Measurements from ENCODE around the gene PLCE1. TPM values are rescaled to one million over a fixed set of nuclear protein-coding genes. Genes with fewer than 3 reads are reported as not detected.

The PLCE1 gene
- total RNA-seq, 1 donor from 2014 or later = 0.47 TPM

- Mint-ChIP-seq H3K9me3 (no peaks in the 10 kb centered on the region), H3K27me3 (ENCODE audit: insufficient read depth, low read depth) (peaks cover 17% of the 10 kb centered on the region), H3K4me1 (peaks cover 35% of the 10 kb centered on the region), H3K27ac (no peak overlapping the region), H3K4me3 (no peak overlapping the region), H3K36me3 (no peaks in the 10 kb centered on the region)
- H3F3A ChIP-seq (ENCODE audit: low read depth) = peaks cover 19% of the 10 kb centered on the region
- H3K79me2 ChIP-seq (ENCODE audit: low read depth) = no peaks in the 10 kb centered on the region
- H3K27me3 ChIP-seq = peaks cover 69% of the 10 kb centered on the region
- DNase-seq (ENCODE audit: low spot score) = no peak
- TF ChIP-seq, protein P1, sequence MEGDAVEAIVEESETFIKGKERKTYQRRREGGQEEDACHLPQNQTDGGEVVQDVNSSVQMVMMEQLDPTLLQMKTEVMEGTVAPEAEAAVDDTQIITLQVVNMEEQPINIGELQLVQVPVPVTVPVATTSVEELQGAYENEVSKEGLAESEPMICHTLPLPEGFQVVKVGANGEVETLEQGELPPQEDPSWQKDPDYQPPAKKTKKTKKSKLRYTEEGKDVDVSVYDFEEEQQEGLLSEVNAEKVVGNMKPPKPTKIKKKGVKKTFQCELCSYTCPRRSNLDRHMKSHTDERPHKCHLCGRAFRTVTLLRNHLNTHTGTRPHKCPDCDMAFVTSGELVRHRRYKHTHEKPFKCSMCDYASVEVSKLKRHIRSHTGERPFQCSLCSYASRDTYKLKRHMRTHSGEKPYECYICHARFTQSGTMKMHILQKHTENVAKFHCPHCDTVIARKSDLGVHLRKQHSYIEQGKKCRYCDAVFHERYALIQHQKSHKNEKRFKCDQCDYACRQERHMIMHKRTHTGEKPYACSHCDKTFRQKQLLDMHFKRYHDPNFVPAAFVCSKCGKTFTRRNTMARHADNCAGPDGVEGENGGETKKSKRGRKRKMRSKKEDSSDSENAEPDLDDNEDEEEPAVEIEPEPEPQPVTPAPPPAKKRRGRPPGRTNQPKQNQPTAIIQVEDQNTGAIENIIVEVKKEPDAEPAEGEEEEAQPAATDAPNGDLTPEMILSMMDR (IDR thresholded peaks at IDR 0.05) = no peak
- TF ChIP-seq EZH2phosphoT487 (IDR thresholded peaks at IDR 0.05) (no peak), EZH2 (IDR thresholded peaks at IDR 0.05) (no peak)
- no peak overlapping the region for H3K4me3 ChIP-seq
- H3K36me3 ChIP-seq = no peaks in the 10 kb centered on the region
- no peak overlapping the region for H2AFZ ChIP-seq (replicated peaks)
- H3K27ac ChIP-seq = no peak overlapping the region
- peaks cover 27% of the 10 kb centered on the region for H3K4me1 ChIP-seq
- H4K20me1 ChIP-seq (ENCODE audit: low read depth) = no peaks in the 10 kb centered on the region
- H3K9me3 ChIP-seq (ENCODE audit: low read depth) = no peaks in the 10 kb centered on the region
- H3K9ac ChIP-seq = no peak overlapping the region
- H3K4me2 ChIP-seq = no peak overlapping the region
Measured at GRCh38 chr10:93997546-93997945, 3.8 kb downstream of the PLCE1 start.

DNA sequence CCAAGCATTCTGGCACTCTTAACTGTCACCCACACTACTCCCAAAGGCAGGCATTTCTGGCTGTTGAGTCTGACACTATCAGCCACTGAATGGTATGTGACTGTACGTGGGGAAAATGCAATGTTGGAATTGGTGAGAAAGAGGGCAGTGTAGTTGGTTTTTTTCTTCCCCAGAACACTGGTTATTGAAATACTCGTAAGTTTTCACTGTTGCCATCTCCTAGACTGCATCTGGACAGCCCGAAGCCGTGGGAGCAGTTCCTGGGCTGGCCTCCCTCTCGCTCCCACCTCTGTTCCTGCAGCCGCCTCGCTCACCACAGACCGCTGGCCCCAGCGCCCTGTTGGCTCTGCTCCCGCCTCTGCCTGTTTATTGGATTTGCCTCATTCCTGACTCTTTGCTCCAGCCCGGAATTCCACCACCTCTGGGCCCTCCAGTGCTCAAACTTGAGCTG lies 5.7 kb downstream of the PLCE1 start:
- Histone ChIP-seq H3K4me3 (no peak overlapping the region), H3K4me2 (no peak overlapping the region), H3K79me2 (ENCODE audit: low read depth) (no peaks in the 10 kb centered on the region), H3K4me1 (peaks cover 26% of the 10 kb centered on the region), H3K27ac (no peak overlapping the region), H4K20me1 (ENCODE audit: low read depth) (no peaks in the 10 kb centered on the region), H3F3A (ENCODE audit: low read depth) (peaks cover 5% of the 10 kb centered on the region), H3K9ac (no peak overlapping the region), H3K27me3 (peaks cover 56% of the 10 kb centered on the region), H2AFZ (replicated peaks) (no peak overlapping the region), H3K9me3 (ENCODE audit: low read depth) (no peaks in the 10 kb centered on the region), H3K36me3 (no peaks in the 10 kb centered on the region)
- H3K9me3 Mint-ChIP-seq = no peaks in the 10 kb centered on the region
- peaks cover 26% of the 10 kb centered on the region for H3K4me1 Mint-ChIP-seq
- peaks cover 7% of the 10 kb centered on the region for H3K27me3 Mint-ChIP-seq (ENCODE audit: insufficient read depth, low read depth)
- H3K4me3 Mint-ChIP-seq = no peak overlapping the region
- peak; percentile 14 for DNase-seq (ENCODE audit: low spot score)
- H3K27ac Mint-ChIP-seq = no peak overlapping the region
- no peak for TF ChIP-seq EZH2 (IDR thresholded peaks at IDR 0.05)
- TF ChIP-seq, protein P1 (IDR thresholded peaks at IDR 0.05) = no peak
- no peaks in the 10 kb centered on the region for H3K36me3 Mint-ChIP-seq

DNA sequence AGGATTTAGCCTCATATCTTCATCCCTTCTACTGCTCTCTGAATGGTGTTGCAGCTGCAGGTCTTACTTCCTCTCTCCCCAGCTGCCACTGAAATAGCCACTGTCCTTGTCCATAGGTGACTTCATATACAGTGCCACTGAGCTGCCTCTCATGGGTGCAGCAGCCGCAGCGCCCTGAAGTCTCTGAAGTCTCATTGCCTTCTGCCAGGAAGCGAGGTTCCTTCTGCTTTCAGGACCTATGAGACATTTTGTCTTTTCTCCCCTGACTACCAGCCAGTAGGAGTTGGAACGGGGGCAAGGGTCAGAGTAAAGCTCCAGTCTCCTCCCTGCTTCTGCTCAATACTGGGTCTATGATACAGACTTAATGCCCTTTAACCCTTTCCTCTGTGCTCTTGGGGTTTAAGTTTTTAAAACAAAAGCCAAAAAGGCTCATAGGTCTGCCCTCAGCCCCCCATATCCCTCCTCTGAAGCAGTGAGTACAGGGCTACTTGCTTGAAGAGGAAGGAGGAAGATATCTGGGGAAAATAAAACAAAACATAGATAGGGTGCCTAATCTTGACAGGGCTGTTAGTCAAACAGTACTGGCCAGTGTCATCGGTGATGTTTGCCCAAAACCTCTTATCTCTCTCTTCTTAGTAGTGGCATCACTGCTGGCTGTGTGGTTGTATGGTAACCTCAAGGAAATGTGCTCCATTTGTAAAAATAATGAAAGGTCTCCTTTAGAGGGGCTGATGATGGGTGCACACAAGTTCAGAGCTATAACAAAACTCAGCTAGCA lies 7.1 kb downstream of the PLCE1 start:
- Mint-ChIP-seq H3K27me3 (ENCODE audit: insufficient read depth, low read depth) (no peaks in the 10 kb centered on the region), H3K4me3 (no peak overlapping the region), H3K4me1 (peaks cover 24% of the 10 kb centered on the region), H3K9me3 (no peaks in the 10 kb centered on the region), H3K27ac (peak overlapping the region; percentile 58), H3K36me3 (no peaks in the 10 kb centered on the region)
- Histone ChIP-seq H3K27ac (no peak overlapping the region), H3K9me3 (ENCODE audit: low read depth) (no peaks in the 10 kb centered on the region), H3K4me1 (peaks cover 26% of the 10 kb centered on the region), H3K9ac (no peak overlapping the region), H4K20me1 (ENCODE audit: low read depth) (no peaks in the 10 kb centered on the region), H3F3A (ENCODE audit: low read depth) (no peaks in the 10 kb centered on the region), H3K4me3 (no peak overlapping the region), H3K79me2 (ENCODE audit: low read depth) (no peaks in the 10 kb centered on the region), H2AFZ (replicated peaks) (peak overlapping the region; percentile 67), H3K36me3 (no peaks in the 10 kb centered on the region), H3K4me2 (no peak overlapping the region), H3K27me3 (peaks cover 42% of the 10 kb centered on the region)
- DNase-seq (ENCODE audit: low spot score) = no peak
- TF ChIP-seq EZH2phosphoT487 (IDR thresholded peaks at IDR 0.05) (no peak), EZH2 (IDR thresholded peaks at IDR 0.05) (no peak)
- TF ChIP-seq, protein P1 (IDR thresholded peaks at IDR 0.05) = no peak

Measured in neural progenitor cell (in vitro differentiated cells).